GM21717 (cell line): Measurements from ENCODE around the gene SLC8A1.

Experiments used
- ATAC-seq: cut with Tn5 transposase; IDR thresholded peaks from one replicate; pipeline ENCODE4 v1.9.1; 2021; ENCODE audit warnings: mild to moderate bottlenecking, moderate library complexity; ENCODE audit not compliant: unreplicated experiment

The SLC8A1 gene

GRCh38 chr2:40394031-40394430 lies 57.9 kb downstream of the SLC8A1 start:
- no peak for ATAC-seq

GRCh38 chr2:40388161-40388560 lies 63.7 kb downstream of the SLC8A1 start:
- no peak for ATAC-seq

GRCh38 chr2:40386177-40386576 lies 65.7 kb downstream of the SLC8A1 start:
- no peak for ATAC-seq

DNA sequence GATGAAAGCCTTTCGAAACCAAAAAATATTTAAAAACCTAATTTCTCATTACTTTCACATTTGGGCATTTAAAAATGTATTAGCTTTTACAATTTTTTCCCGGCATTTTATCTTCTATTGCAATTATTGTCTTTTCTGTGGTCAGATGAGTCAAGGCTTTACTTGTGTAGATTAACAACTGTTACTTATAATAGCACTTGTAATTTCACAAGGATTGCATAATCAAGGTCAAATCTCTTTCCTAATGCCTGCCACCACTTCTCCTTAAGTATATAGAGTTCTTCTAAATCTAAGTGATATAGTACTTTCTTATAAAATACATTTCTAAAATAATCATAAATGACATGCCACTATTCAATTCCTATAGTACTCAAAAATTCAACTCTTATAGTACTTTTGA lies 67.2 kb downstream of the SLC8A1 start:
- no peak for ATAC-seq

DNA sequence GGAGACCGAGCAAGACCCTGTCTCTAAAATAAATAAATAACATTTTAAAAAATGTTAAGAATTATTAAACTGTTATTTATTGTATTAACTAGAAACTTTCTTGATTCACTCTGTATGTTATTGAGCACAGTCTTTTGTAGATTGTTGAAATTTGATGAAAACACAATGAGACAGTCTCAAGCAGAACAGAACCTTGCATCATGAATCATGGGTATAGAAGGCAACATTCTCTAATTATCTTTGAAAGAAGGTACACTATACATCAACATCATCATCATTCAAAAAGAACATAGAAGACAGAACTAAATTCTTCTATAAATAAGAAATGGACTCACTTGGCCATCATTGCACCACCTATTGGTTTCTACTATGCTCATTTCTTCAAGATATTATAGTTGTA lies 67.7 kb downstream of the SLC8A1 start:
- ATAC-seq, result no peak

DNA sequence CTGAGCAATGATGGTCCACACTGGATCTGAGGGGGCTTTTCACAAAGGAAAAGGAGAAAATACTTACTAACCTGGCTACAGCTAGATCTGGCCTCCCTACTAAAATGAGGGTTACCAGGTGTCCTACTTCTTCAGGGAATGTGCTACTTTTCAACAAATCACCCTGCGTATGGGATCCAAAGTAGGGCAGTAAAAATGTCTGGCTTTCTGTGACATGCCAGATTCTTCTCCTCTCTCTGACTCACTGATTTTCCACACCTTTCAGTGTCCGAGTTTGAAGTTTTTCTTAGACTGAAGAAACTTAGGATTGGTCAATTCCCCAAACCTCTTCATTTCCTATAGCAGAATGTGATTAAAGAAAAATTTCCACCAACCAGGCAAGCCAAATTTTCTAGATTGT lies 71.2 kb downstream of the SLC8A1 start:
- no peak for ATAC-seq

DNA sequence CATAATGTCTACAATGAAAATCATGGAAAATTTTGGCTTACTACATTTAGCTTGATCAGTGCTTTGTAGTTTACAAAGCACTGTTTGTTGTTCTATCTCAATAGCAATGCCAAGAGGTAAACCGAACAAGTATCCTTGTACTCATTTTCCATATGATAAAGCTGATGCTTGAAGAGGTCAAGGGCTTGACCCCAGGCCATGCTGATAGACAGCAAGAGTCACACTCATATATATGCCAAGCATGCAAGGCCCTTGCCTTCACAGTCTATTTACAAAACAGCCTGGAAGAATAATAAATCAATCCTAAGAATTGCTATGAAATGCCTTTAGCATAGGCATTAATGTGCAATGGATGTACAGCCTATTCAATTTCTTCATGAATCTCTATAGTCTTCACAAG lies 71.8 kb downstream of the SLC8A1 start:
- no peak for ATAC-seq

GRCh38 chr2:40374543-40375240 lies 77.2 kb downstream of the SLC8A1 start:
- no peak for ATAC-seq

GRCh38 chr2:40373111-40373510 lies 78.8 kb downstream of the SLC8A1 start:
- no peak for ATAC-seq

- no peak for ATAC-seq
Observed at GRCh38 chr2:40372283-40372985, 79.5 kb downstream of the SLC8A1 start.

- no peak for ATAC-seq
Observed at GRCh38 chr2:40371525-40372282, 80.2 kb downstream of the SLC8A1 start.

DNA sequence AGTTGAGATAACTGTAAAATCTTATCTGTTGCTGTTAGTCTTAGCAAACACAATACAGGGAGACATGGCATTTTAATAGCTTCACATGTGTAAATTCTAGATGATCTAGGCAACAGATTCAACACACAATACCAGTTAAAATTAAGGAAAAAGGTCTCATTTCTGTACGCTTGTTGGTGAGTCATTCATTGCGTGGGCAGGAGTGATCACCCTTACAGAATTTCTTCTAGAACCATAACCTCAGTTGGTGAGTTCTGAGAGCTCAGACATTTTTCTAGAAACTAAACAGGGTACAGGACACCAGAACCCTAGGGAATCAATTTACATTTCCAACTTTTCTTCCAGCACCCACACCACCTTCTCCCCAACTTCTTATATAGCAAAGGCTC lies 81.9 kb downstream of the SLC8A1 start:
- no peak for ATAC-seq

DNA sequence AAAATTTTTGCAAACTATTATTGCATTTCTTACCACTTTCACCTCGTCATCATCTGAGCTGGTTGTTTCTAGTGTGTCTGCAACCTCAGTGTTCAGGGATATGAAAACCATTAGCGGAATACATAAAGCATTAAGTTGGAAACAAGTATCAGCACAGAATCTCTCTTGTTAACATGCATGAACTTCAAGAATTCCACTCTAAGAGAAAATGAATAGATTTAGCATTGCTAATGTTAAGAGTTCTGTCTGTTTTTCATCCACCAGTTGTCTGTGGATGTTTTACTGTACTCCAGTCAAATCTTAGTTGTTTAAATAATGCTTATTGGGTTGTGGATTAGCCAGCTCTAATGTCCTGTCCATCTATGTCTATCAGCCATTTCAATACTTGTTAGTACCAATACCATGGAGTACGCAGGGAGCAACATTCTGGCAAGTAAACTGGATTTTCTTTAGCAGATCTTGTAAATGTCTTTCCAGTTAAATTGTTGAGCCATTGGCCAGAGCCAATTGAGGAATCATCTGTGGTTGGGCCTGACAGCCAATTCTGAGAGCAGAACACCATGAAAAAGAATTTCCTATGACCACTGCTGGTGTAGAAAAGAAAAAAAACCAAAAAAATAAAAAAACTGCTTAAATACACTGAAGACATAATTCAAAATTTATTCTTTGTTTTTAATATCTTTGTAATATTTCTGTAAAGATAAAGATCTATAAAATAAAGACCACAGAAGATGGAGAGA lies 82.5 kb downstream of the SLC8A1 start:
- no peak for ATAC-seq

DNA sequence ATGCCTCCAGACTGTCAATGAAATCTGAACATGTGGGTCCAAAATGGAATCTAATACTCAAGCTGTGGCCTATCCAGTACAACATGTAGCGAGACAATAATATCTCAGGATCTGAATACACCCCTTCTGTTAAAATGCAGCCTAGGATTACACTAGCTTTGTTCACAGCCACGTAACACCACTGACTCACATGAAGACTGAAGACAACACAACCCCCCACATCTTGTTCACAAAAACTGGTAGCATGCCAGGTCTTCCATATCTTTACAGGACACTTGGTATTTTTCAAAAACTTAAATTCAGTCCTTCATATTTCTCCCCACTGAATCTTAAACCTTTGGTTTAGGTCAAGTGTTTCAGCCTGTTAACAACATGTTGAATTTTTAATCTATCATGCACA lies 84.2 kb downstream of the SLC8A1 start:
- no peak for ATAC-seq

DNA sequence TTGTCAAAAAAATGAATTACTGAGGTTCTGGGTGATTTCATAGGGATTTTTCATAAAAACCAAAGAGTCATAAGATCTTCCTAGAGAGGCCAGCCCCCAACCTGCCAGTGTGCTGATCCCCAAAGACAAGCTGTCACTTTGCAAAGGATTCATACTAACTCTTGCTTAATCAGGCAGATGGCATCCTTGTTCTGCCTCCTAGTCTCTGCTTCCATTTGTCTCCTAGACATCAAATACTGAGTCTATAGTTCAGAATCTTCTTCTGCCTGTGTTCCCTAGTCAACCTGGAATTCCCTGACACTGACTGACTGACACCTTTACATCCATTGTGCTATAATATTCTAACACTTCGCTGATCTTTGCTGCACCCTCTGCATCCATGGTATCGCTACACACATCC lies 84.9 kb downstream of the SLC8A1 start:
- ATAC-seq, result no peak

GRCh38 chr2:40364151-40364874 lies 87.6 kb downstream of the SLC8A1 start:
- ATAC-seq, result no peak

DNA sequence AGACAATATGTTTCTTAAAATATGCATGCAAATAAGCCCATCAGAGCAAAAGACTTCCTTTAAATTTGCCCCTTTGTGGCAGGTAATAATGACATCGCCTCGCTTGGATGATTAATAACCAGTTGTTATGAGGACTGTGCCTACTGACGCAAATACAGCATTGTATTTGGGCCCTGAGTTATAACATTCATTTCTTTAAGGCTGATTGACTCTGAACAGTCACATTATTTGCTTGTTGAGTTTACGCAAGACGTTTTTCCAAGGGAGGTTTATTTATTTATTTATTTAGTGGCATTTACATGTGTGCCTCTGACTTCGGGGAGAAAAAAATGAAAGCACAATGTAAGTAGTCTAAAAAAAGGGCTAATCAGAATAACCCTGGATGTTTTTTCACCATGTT lies 88.3 kb downstream of the SLC8A1 start:
- ATAC-seq, result no peak

DNA sequence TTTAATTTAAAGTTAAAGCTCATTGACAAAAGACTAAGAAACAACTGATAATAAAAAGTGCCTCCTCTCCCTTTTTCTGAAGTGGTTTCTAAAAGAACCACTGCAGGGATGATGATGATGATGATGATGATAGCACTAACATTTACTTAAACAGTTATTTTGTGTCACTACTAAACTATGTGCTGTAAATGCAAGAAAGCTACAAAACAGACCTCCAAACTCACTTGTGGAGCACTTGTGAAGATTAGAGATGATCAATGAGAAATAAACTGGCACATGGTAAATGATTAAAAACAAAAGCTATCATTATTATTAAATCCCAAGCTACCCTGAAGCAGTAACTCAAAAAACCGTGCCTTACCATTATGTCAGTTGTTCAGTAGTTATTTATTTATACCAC lies 88.7 kb downstream of the SLC8A1 start:
- no peak for ATAC-seq

DNA sequence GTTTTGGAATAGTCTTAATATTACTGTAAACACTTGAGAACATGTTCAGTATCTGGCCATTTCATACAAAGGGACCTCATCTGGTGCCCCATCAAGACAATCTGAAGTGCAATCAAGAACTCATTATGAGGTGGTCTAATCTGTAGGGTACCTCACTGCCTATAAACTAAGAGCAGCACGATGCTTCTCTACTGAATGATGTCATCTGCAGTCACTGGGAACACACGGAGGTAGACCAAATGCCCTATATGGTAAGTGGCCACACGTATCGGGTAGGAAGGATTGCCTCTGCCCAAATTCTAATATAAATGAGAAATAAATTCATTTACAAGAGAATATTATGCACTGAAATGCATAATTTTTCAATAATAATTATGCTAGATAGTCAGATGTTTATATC lies 90.4 kb downstream of the SLC8A1 start:
- ATAC-seq, result no peak

GRCh38 chr2:40360652-40361051 lies 91.2 kb downstream of the SLC8A1 start:
- ATAC-seq, result no peak

DNA sequence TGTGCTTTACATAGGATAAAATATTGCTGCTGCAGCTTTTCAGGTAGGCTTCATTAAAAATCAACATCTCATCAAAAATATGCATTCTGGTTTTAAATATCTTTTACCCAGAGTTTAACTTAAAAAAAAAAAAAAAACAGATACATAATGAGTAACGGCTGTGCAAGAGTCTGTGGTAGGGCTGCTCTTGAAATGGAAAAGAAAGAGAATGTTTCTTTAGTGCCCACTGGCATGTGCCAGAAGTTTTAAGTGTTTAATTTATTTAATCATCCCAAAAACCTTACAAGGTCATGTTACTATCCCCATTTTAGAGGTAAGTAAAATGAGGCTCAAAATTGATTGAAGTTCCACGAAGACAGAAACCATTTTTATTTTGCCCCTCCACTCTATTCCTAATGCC lies 92.1 kb downstream of the SLC8A1 start:
- ATAC-seq, result no peak
